GM18499 (cell line): ENCODE results near the gene GAMT.
"Not testable (repeated sequence)": the region's sequence is repeated elsewhere in the genome, so short reads cannot be mapped to it uniquely, and the experiment has no call there.

Experiments used
- ATAC-seq: cut with Tn5 transposase; IDR thresholded peaks from one replicate; pipeline ENCODE4 v1.9.1; 2021; ENCODE audit warnings: moderate number of reproducible peaks; ENCODE audit not compliant: insufficient read depth, unreplicated experiment

GAMT gene

GRCh38 chr19:1420085-1420484 lies 18.7 kb upstream of the GAMT start:
- not testable (repeated sequence) for ATAC-seq

GRCh38 chr19:1418951-1419738 lies 17.8 kb upstream of the GAMT start:
- no peak for ATAC-seq

GRCh38 chr19:1418496-1418775 lies 17.1 kb upstream of the GAMT start:
- no peak for ATAC-seq

- ATAC-seq = no peak
Measured at GRCh38 chr19:1417681-1418495, 16.5 kb upstream of the GAMT start.

GRCh38 chr19:1417145-1417544 lies 15.8 kb upstream of the GAMT start:
- ATAC-seq = no peak

- no peak for ATAC-seq
Measured at GRCh38 chr19:1416014-1416841, 14.9 kb upstream of the GAMT start.

GRCh38 chr19:1412995-1413800 lies 11.9 kb upstream of the GAMT start:
- no peak for ATAC-seq

GRCh38 chr19:1412323-1412923 lies 11.1 kb upstream of the GAMT start:
- no peak for ATAC-seq

- no peak for ATAC-seq
Measured at GRCh38 chr19:1411255-1412191, 10.2 kb upstream of the GAMT start.

GRCh38 chr19:1410789-1411188 lies 9.4 kb upstream of the GAMT start:
- no peak for ATAC-seq

GRCh38 chr19:1410136-1410786 lies 8.9 kb upstream of the GAMT start:
- ATAC-seq = no peak

GRCh38 chr19:1409204-1410005 lies 8.1 kb upstream of the GAMT start:
- no peak for ATAC-seq

- no peak for ATAC-seq
Measured at GRCh38 chr19:1408300-1409203, 7.2 kb upstream of the GAMT start.

GRCh38 chr19:1407528-1408299 lies 6.4 kb upstream of the GAMT start, which contains the start of gene DAZAP1:
Gene DAZAP1, plus strand, starts transcription at chr19:1407586. Its CDS starts 188 bp downstream, at chr19:1407774.
- ATAC-seq = peak; percentile 5

GRCh38 chr19:1406774-1407527 lies 5.6 kb upstream of the GAMT start:
- peak; percentile 45 for ATAC-seq
